Measurements from ENCODE around the gene ERLEC1.
"Not testable (repeated sequence)": the region's sequence is repeated elsewhere in the genome, so short reads cannot be mapped to it uniquely, and the experiment has no call there.

ERLEC1 gene

DNA sequence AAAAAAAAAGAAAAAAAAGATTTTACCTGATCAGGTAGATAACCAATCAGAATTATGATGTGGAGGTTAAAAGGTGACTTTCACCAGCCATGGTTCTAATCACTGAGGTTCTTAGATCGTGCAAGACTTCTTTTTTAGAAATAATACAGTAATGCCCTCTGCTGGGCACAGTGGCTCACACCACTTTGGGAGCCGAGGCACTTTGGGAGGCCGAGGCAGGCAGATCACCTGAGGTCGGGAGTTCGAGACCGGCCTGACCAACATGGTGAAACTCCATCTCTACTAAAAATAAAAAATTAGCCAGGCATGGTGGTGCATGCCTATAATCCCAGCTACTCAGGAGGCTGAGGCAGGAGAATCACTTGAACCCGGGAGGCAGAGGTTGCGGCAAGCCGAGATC lies 36.8 kb downstream of the ERLEC1 start:
- not testable (repeated sequence) for H3K4me3 ChIP-seq (ENCODE audit: low read depth in 1 of 2, low read length in 2 of 2); H3K9me3 ChIP-seq (ENCODE audit: insufficient read depth, low read length, severe bottlenecking); H3K27me3 ChIP-seq (ENCODE audit: insufficient read depth, low read length, poor library complexity); H3K4me1 ChIP-seq (ENCODE audit: insufficient read depth, low read length); H3K79me2 ChIP-seq (ENCODE audit: insufficient read depth, low read length); H2AFZ ChIP-seq (ENCODE audit: low read depth, low read length); H3K27ac ChIP-seq (ENCODE audit: low read length); H4K20me1 ChIP-seq (ENCODE audit: insufficient read depth, low read length); H3K9ac ChIP-seq (ENCODE audit: low read depth, low read length); H3K36me3 ChIP-seq (ENCODE audit: insufficient read depth, low read length); H3K4me2 ChIP-seq (ENCODE audit: insufficient read depth, low read length)
- DNase-seq = peak; percentile 22
- TF ChIP-seq, protein P1, sequence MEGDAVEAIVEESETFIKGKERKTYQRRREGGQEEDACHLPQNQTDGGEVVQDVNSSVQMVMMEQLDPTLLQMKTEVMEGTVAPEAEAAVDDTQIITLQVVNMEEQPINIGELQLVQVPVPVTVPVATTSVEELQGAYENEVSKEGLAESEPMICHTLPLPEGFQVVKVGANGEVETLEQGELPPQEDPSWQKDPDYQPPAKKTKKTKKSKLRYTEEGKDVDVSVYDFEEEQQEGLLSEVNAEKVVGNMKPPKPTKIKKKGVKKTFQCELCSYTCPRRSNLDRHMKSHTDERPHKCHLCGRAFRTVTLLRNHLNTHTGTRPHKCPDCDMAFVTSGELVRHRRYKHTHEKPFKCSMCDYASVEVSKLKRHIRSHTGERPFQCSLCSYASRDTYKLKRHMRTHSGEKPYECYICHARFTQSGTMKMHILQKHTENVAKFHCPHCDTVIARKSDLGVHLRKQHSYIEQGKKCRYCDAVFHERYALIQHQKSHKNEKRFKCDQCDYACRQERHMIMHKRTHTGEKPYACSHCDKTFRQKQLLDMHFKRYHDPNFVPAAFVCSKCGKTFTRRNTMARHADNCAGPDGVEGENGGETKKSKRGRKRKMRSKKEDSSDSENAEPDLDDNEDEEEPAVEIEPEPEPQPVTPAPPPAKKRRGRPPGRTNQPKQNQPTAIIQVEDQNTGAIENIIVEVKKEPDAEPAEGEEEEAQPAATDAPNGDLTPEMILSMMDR (IDR thresholded peaks at IDR 0.05; ENCODE audit: borderline replicate concordance, extremely low read depth, low read length, poor library complexity, severe bottlenecking) = peak; percentile 50
- peak; percentile 65; the same call in 1 of the 3 replicates for ATAC-seq (ENCODE audit: insufficient read depth, low read depth)

- no peaks in the 10 kb centered on the region for H4K20me1 ChIP-seq (ENCODE audit: insufficient read depth, low read length)
- H3K4me2 ChIP-seq (ENCODE audit: insufficient read depth, low read length) = no peak overlapping the region
- no peak overlapping the region for H3K9ac ChIP-seq (ENCODE audit: low read depth, low read length)
- H3K9me3 ChIP-seq (ENCODE audit: insufficient read depth, low read length, severe bottlenecking) = no peaks in the 10 kb centered on the region
- H3K4me3 ChIP-seq (ENCODE audit: low read depth in 1 of 2, low read length in 2 of 2) = no peak overlapping the region
- TF ChIP-seq EZH2 (IDR thresholded peaks at IDR 0.05; ENCODE audit: borderline replicate concordance, low read depth, low read length, severe bottlenecking) = no peak
- TF ChIP-seq, protein P1 (IDR thresholded peaks at IDR 0.05; ENCODE audit: borderline replicate concordance, extremely low read depth, low read length, poor library complexity, severe bottlenecking) = no peak
- H2AFZ ChIP-seq (ENCODE audit: low read depth, low read length) = no peak overlapping the region
- no peak for DNase-seq
- H3K27me3 ChIP-seq (ENCODE audit: insufficient read depth, low read length, poor library complexity) = no peaks in the 10 kb centered on the region
- no peak for ATAC-seq (ENCODE audit: insufficient read depth, low read depth)
- H3K4me1 ChIP-seq (ENCODE audit: insufficient read depth, low read length) = no peaks in the 10 kb centered on the region
- no peaks in the 10 kb centered on the region for H3K79me2 ChIP-seq (ENCODE audit: insufficient read depth, low read length)
- H3K36me3 ChIP-seq (ENCODE audit: insufficient read depth, low read length) = no peaks in the 10 kb centered on the region
- H3K27ac ChIP-seq (ENCODE audit: low read length) = no peak overlapping the region
These were observed 39.2 kb downstream of the ERLEC1 start for GRCh38 chr2:53826030-53826410.

GRCh38 chr2:53826587-53827397 lies 39.9 kb downstream of the ERLEC1 start:
- Histone ChIP-seq H3K4me3 (ENCODE audit: low read depth in 1 of 2, low read length in 2 of 2) (no peak overlapping the region), H3K27ac (ENCODE audit: low read length) (no peak overlapping the region), H3K79me2 (ENCODE audit: insufficient read depth, low read length) (no peaks in the 10 kb centered on the region), H3K36me3 (ENCODE audit: insufficient read depth, low read length) (no peaks in the 10 kb centered on the region), H4K20me1 (ENCODE audit: insufficient read depth, low read length) (no peaks in the 10 kb centered on the region), H3K9ac (ENCODE audit: low read depth, low read length) (no peak overlapping the region), H3K4me1 (ENCODE audit: insufficient read depth, low read length) (no peaks in the 10 kb centered on the region), H2AFZ (ENCODE audit: low read depth, low read length) (no peak overlapping the region), H3K9me3 (ENCODE audit: insufficient read depth, low read length, severe bottlenecking) (no peaks in the 10 kb centered on the region), H3K4me2 (ENCODE audit: insufficient read depth, low read length) (no peak overlapping the region), H3K27me3 (ENCODE audit: insufficient read depth, low read length, poor library complexity) (no peaks in the 10 kb centered on the region)
- no peak for DNase-seq
- ATAC-seq (ENCODE audit: insufficient read depth, low read depth) = no peak
- no peak for TF ChIP-seq EZH2 (IDR thresholded peaks at IDR 0.05; ENCODE audit: borderline replicate concordance, low read depth, low read length, severe bottlenecking)
- TF ChIP-seq, protein P1 (IDR thresholded peaks at IDR 0.05; ENCODE audit: borderline replicate concordance, extremely low read depth, low read length, poor library complexity, severe bottlenecking) = no peak
